ENCODE measurements around the gene RNF144B. TPM values are rescaled to one million over a fixed set of nuclear protein-coding genes. Genes with fewer than 3 reads are reported as not detected.

Gene RNF144B
- total RNA-seq, 1 donor from 2014 or later: 13.5 TPM

DNA sequence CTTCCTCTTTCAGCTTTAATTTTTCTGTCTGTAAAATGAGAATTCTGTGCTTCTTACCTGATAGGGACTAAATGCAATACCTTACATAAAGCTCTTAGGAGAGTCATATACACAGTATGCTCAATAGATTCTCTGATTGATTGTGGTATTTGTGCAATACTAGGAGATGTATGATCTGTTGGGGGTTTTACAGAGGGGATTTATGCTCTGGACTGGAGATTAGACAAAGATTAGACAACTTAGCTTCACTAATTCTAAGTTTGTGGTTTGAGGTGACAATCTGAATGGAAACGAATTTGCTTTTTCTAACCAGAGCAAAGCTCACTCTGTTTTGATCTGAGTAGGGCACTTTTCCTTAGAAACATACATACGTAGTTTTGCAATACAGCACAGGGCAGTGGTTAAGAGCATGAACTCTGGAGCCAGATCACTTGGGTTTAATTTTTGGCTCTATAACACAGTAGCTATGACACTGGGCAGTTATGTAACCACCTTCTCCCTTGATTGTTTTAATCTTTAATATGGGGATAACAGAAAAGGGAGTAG lies 126.2 kb downstream of the RNF144B start:
- peaks cover 2% of the 10 kb centered on the region for H3K27me3 Mint-ChIP-seq
- H3K27ac Mint-ChIP-seq: no peak overlapping the region
- TF ChIP-seq, protein P1, sequence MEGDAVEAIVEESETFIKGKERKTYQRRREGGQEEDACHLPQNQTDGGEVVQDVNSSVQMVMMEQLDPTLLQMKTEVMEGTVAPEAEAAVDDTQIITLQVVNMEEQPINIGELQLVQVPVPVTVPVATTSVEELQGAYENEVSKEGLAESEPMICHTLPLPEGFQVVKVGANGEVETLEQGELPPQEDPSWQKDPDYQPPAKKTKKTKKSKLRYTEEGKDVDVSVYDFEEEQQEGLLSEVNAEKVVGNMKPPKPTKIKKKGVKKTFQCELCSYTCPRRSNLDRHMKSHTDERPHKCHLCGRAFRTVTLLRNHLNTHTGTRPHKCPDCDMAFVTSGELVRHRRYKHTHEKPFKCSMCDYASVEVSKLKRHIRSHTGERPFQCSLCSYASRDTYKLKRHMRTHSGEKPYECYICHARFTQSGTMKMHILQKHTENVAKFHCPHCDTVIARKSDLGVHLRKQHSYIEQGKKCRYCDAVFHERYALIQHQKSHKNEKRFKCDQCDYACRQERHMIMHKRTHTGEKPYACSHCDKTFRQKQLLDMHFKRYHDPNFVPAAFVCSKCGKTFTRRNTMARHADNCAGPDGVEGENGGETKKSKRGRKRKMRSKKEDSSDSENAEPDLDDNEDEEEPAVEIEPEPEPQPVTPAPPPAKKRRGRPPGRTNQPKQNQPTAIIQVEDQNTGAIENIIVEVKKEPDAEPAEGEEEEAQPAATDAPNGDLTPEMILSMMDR (IDR thresholded peaks at IDR 0.05): no peak
- ATAC-seq (ENCODE audit: low read depth) (no peak), DNase-seq (no peak)
- intact Hi-C loops (cut with micrococcal nuclease): no loop called here
- CTCF ChIA-PET: interaction anchor here (1.9 kb wide), 1 partner anchor 10 kb away, joined by 5 read pairs; no protein-coding TSS in a partner anchor
- H3K9me3 Mint-ChIP-seq: no peaks in the 10 kb centered on the region
- no peaks in the 10 kb centered on the region for H3K4me1 Mint-ChIP-seq
- no peaks in the 10 kb centered on the region for H3K36me3 Mint-ChIP-seq (ENCODE audit: low read depth)
- POLR2A ChIA-PET: no interaction called here
- H3K4me3 Mint-ChIP-seq: no peak overlapping the region

DNA sequence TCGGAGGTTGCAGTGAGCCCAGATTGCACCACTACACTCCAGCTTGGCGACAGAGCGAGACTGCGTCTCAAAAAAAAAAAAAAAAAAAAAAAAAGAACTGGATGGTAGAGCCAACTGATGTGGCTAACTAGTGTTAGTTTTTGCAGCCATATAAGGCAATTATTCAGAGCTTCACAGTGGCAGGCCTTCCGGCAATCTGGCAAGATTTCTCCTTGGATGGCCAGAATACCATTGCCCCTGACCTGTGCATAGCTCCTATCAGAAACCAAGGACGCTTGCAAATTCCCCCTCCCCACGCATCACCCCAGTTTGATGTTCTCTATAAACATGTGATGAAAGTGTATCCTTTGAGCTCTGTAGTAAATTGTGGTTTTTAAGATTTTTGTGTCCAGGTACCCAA lies 127.0 kb downstream of the RNF144B start:
- Mint-ChIP-seq H3K27ac (no peak overlapping the region), H3K27me3 (peaks cover 6% of the 10 kb centered on the region), H3K36me3 (ENCODE audit: low read depth) (no peaks in the 10 kb centered on the region), H3K4me3 (no peak overlapping the region), H3K9me3 (no peaks in the 10 kb centered on the region), H3K4me1 (no peaks in the 10 kb centered on the region)
- ChIA-PET POLR2A (no interaction called here), CTCF (interaction anchor here (1.9 kb wide), 1 partner anchor 11 kb away, joined by 5 read pairs; no protein-coding TSS in a partner anchor)
- DNase-seq (no peak), ATAC-seq (ENCODE audit: low read depth) (no peak)
- TF ChIP-seq, protein P1 (IDR thresholded peaks at IDR 0.05): no peak
- intact Hi-C loops (cut with micrococcal nuclease): no loop called here

DNA sequence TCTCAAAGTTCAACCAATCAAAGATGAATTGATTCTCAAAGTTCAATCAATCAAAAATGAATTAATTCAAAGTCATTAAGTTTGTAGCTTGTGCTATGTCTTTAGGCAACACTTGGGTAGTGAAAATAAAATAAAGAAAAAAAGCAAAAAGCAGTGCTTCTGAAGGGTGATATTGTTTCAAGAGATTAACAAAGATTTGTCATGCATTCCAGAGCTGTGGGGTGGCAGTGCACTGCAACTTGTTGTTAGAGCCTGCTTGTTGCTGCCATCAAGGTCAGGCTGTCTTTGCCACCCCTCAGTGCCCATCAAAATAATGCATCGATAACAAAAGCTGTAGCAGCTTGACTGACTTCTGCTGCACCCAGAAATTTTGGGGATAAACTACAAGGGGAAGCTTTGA lies 128.6 kb downstream of the RNF144B start:
- H3K36me3 Mint-ChIP-seq (ENCODE audit: low read depth): no peaks in the 10 kb centered on the region
- H3K9me3 Mint-ChIP-seq: no peaks in the 10 kb centered on the region
- TF ChIP-seq, protein P1 (IDR thresholded peaks at IDR 0.05): no peak
- DNase-seq: no peak
- no peaks in the 10 kb centered on the region for H3K4me1 Mint-ChIP-seq
- H3K4me3 Mint-ChIP-seq: no peak overlapping the region
- POLR2A ChIA-PET: no interaction called here
- peaks cover 6% of the 10 kb centered on the region for H3K27me3 Mint-ChIP-seq
- intact Hi-C loops (cut with micrococcal nuclease): no loop called here
- no peak overlapping the region for H3K27ac Mint-ChIP-seq
- CTCF ChIA-PET: no interaction called here
- no peak for ATAC-seq (ENCODE audit: low read depth)

Other genes starting within 250 kb of the RNF144B start
- 2.7 and 3.1 TPM in 2 replicates for gene TPMT, start 232.3 kb upstream of the RNF144B start, total RNA-seq
- 19.6 and 21.0 TPM in 2 replicates for gene KDM1B, start 231.9 kb upstream of the RNF144B start, total RNA-seq
- gene DEK, start 122.8 kb upstream of the RNF144B start, total RNA-seq: 80.8 and 81.9 TPM in 2 replicates

Data from activated B cell treated with CpG ODN at 0.5 μM for 24 hours (primary cell).